GM12878 (cell line): ENCODE measurements around the gene HAO2. TPM values are rescaled to one million over a fixed set of nuclear protein-coding genes. Genes with fewer than 3 reads are reported as not detected.

Experiments used
- ATAC-seq: fragments of 200-7000 bp; cut with Tn5 transposase; 3 replicates; pipeline ENCODE4 v1.9.1; 2020; ENCODE audit warnings: mild to moderate bottlenecking, moderate library complexity
- BruUV-seq: library from RNA; stranded (reverse); fragments of 400-500 nt; replicated peaks from 2 replicates; lab custom pipeline; 2021; lab: Mats Ljungman, UMichigan
- CTCF ChIA-PET: fragments of 300-600 bp; sonication (Branson Sonifier 250); formaldehyde crosslinking; extraction: SDS; loops from one replicate; lab custom pipeline; 2021; ENCODE audit warnings: inconsistent platforms; lab: Yijun Ruan, JAX
- POLR2A ChIA-PET: fragments of 350-600 bp; formaldehyde crosslinking; extraction: SDS; loops from one replicate; lab custom pipeline; 2021; ENCODE audit warnings: inconsistent platforms; lab: Charles Lee
- RAD21 ChIA-PET: fragments of 300-600 bp; sonication (Branson Sonifier 250); formaldehyde crosslinking; loops from one replicate; lab custom pipeline; 2023; ENCODE audit warnings: antibody characterized with exemption; ENCODE audit not compliant: unreplicated experiment; lab: Charles Lee
- SMC1A ChIA-PET: fragments of 300-600 bp; sonication (Branson Sonifier 250); formaldehyde crosslinking; loops from one replicate; lab custom pipeline; 2023; ENCODE audit not compliant: unreplicated experiment, uncharacterized antibody; lab: Charles Lee
- DNase-seq: peaks from one replicate; pipeline ENCODE4 v3.0.0-alpha.2; 2011; ENCODE audit warnings: low read depth, low spot score
- FAIRE-seq: peaks from 3 replicates; lab custom pipeline; 2011; peaks lifted over from hg19 to GRCh38; lab: Jason Lieb, UNC
- H2AFZ ChIP-seq: 2 replicates; pipeline ENCODE4 v1.6.0; 2011; ENCODE audit warnings: low read depth, low read length, control low read depth; ENCODE audit not compliant: control insufficient read depth
- H3K27ac ChIP-seq: 2 replicates; pipeline ENCODE4 v1.5.1; 2011; ENCODE audit warnings: control low read depth; ENCODE audit not compliant: control insufficient read depth, insufficient read depth
- H3K27me3 ChIP-seq, 2 experiments: replicated peaks in 1 of 2; 2 replicates each; pipeline versions ENCODE4 v1.6.0 to v1.6.1; 2011; ENCODE audit warnings: low read length in 1 of 2; ENCODE audit not compliant: control insufficient read depth in 2 of 2, insufficient read depth in 2 of 2
- H3K36me3 ChIP-seq, 2 experiments: 2 replicates each; pipeline ENCODE4 v1.5.1; 2011; ENCODE audit warnings: low read length in 1 of 2; ENCODE audit not compliant: control insufficient read depth in 2 of 2, insufficient read depth in 2 of 2
- H3K4me1 ChIP-seq: 2 replicates; pipeline ENCODE4 v1.6.1; 2011; ENCODE audit warnings: mild to moderate bottlenecking, low read length, moderate library complexity, mixed read lengths; ENCODE audit not compliant: control insufficient read depth, insufficient read depth
- H3K4me2 ChIP-seq: 2 replicates; pipeline ENCODE4 v1.6.0; 2011; ENCODE audit warnings: control low read depth; ENCODE audit not compliant: control insufficient read depth, insufficient read depth
- H3K4me3 ChIP-seq: fragments of 200-600 bp; sonication (generic); 2 replicates; pipeline ENCODE4 v1.5.1; 2016
- H3K79me2 ChIP-seq: 2 replicates; pipeline ENCODE4 v1.6.0; 2011; ENCODE audit warnings: low read length; ENCODE audit not compliant: control insufficient read depth, insufficient read depth
- H3K9ac ChIP-seq: 2 replicates; pipeline ENCODE4 v1.8.0; 2011; ENCODE audit warnings: low read length, control low read depth, mixed read lengths; ENCODE audit not compliant: control insufficient read depth, insufficient read depth
- H3K9me3 ChIP-seq: replicated peaks from 3 replicates; pipeline ENCODE4 v1.5.1; 2011; ENCODE audit warnings: mild to moderate bottlenecking, low read length; ENCODE audit not compliant: control insufficient read depth, insufficient read depth
- H4K20me1 ChIP-seq: 2 replicates; pipeline ENCODE4 v1.6.0; 2011; ENCODE audit not compliant: control insufficient read depth, insufficient read depth
- ETV6 ChIP-seq, 2 experiments: fragments of 450-650 bp in 1 of 2; IDR thresholded peaks in 1 of 2; conservative IDR thresholded peaks in 1 of 2; 2 replicates each; pipeline ENCODE4 v1.6.1; 2014; ENCODE audit warnings: antibody characterized with exemption in 1 of 2, borderline replicate concordance in 1 of 2, low read depth in 1 of 2, mild to moderate bottlenecking in 1 of 2, moderate library complexity in 1 of 2
- HDGF ChIP-seq: fragments of 450-650 bp; IDR thresholded peaks from 2 replicates; pipeline ENCODE4 v1.6.1; 2016; ENCODE audit warnings: antibody characterized with exemption
- IKZF1 ChIP-seq: fragments of 450-650 bp; conservative IDR thresholded peaks from 2 replicates; pipeline ENCODE4 v1.6.1; 2017; ENCODE audit warnings: antibody characterized with exemption, mild to moderate bottlenecking
- MTA3 ChIP-seq: IDR thresholded peaks from 2 replicates; pipeline ENCODE4 v1.6.1; 2012; ENCODE audit warnings: low read length, inconsistent platforms, borderline replicate concordance
- NR2C1 ChIP-seq: fragments of 450-650 bp; IDR thresholded peaks from 2 replicates; pipeline ENCODE4 v1.6.1; 2017; ENCODE audit warnings: antibody characterized with exemption, mild to moderate bottlenecking, moderate library complexity
- PKNOX1 ChIP-seq: fragments of 450-650 bp; IDR thresholded peaks from 2 replicates; pipeline ENCODE4 v1.6.1; 2016; ENCODE audit warnings: mild to moderate bottlenecking
- POLR2AphosphoS2 ChIP-seq: IDR thresholded peaks from 2 replicates; pipeline ENCODE4 v1.6.1; 2011; ENCODE audit warnings: low read depth, mild to moderate bottlenecking, low read length, improper control_type of control experiment, moderate library complexity
- POLR2AphosphoS5 ChIP-seq: IDR thresholded peaks from 2 replicates; pipeline ENCODE4 v1.6.1; 2011; ENCODE audit warnings: mild to moderate bottlenecking, low read length, inconsistent platforms
- RELB ChIP-seq: fragments of 450-650 bp; IDR thresholded peaks from 2 replicates; pipeline ENCODE4 v1.6.1; 2017; ENCODE audit warnings: low read depth, mild to moderate bottlenecking, moderate library complexity
- SP1 ChIP-seq: IDR thresholded peaks from one replicate; pipeline ENCODE4 v1.6.1; 2011; ENCODE audit warnings: low read depth, low read length
- SPI1 ChIP-seq: IDR thresholded peaks from 2 replicates; pipeline ENCODE4 v1.6.1; 2011; ENCODE audit warnings: low read depth, mild to moderate bottlenecking, low read length, moderate library complexity, borderline replicate concordance; ENCODE audit not compliant: insufficient read depth
- STAT3 ChIP-seq: IDR thresholded peaks from 2 replicates; pipeline ENCODE4 v1.6.1; 2011; ENCODE audit warnings: low read depth, low read length, improper control_type of control experiment
- TARDBP ChIP-seq: IDR thresholded peaks from 2 replicates; pipeline ENCODE4 v1.6.1; 2016; ENCODE audit warnings: borderline replicate concordance
- TBL1XR1 ChIP-seq: IDR thresholded peaks from 2 replicates; pipeline ENCODE4 v1.6.1; 2012; ENCODE audit warnings: low read depth, low read length, improper control_type of control experiment
- ZNF592 ChIP-seq: fragments of 450-650 bp; IDR thresholded peaks from 2 replicates; pipeline ENCODE4 v1.6.1; 2017; ENCODE audit warnings: mild to moderate bottlenecking, moderate library complexity
- WGBS: methylation state at CpG from one replicate; pipeline ENCODE4 v1.1.6; 2016; ENCODE audit warnings: low lambda C conversion rate; ENCODE audit not compliant: insufficient replicate concordance, insufficient coverage; ENCODE audit errors: missing lambda C conversion rate; 5-methylcytosine and 5-hydroxymethylcytosine counted together
- in situ Hi-C: fragments of 300-500 bp; cut with MboI; formaldehyde crosslinking; loops from 9 replicates; pipeline ENCODE4 v1.14.3; 2018; ENCODE audit warnings: mixed read lengths
- intact Hi-C: fragments of 100-400 bp; cut with micrococcal nuclease; formaldehyde crosslinking; loops from one replicate; pipeline ENCODE4 v1.14.2; 2022; ENCODE audit not compliant: unreplicated experiment
- polyA plus RNA-seq, 11 experiments: library from polyadenylated mRNA; depleted of rRNA in 4 of 11; unstranded in 6 of 11; stranded (reverse) in 5 of 11; fragments of >200 nt; fragmentation: Nextera tagmentation in 4 of 11; fragmentation: Illumina TruSeq in 1 of 11; extraction: Ambion mirVana in 4 of 11; extraction: Trizol in 1 of 11; gene quantifications; 1 replicate in 1 of 11; 2 replicates in 10 of 11; pipeline versions ENCODE4 v1.2.1 to v1.2.3, GENCODE V29; 2011 to 2016; ENCODE audit warnings: inconsistent platforms in 2 of 11, missing spikeins in 2 of 11, low read depth in 1 of 11
- total RNA-seq, 4 experiments: library from RNA; depleted of rRNA in 3 of 4; stranded (reverse); fragments of >200 nt in 3 of 4; fragmentation: Illumina TruSeq in 1 of 4; extraction: Trizol in 1 of 4; gene quantifications; 2 replicates each; pipeline versions ENCODE4 v1.2.1 to v1.2.3, GENCODE V29; 2013 to 2021
- TF ChIP-seq, protein P1 (sequence below): fragments of 150-350 bp; IDR thresholded peaks from 2 replicates; pipeline ENCODE4 v1.6.1; 2016; ENCODE audit warnings: low read depth, low read length

HAO2 gene
- total and polyA plus RNA-seq, 10 of the 15 experiments (the other 5 are each of a cell fraction or from before 2014, with no cell fraction given) = not detected

- SMC1A ChIA-PET = no interaction called here
- Histone ChIP-seq H3K27me3 (peaks cover 0 to 4% of the 10 kb centered on the region in 2 experiments), H3K27ac (no peak overlapping the region), H3K4me2 (no peak overlapping the region), H3K9ac (no peak overlapping the region), H3K36me3 (no peaks in the 10 kb centered on the region), H2AFZ (no peak overlapping the region), H3K9me3 (no peaks in the 10 kb centered on the region), H3K4me1 (no peaks in the 10 kb centered on the region), H3K79me2 (no peaks in the 10 kb centered on the region), H3K4me3 (no peak overlapping the region), H4K20me1 (no peaks in the 10 kb centered on the region)
- ATAC-seq = no peak
- intact Hi-C loops (no loop called here), in situ Hi-C loops (no loop called here)
- DNase-seq = no peak
- CTCF ChIA-PET = no interaction called here
- WGBS = 0% methylated on average over 3 of the region's 3 CpGs
- TF ChIP-seq SP1 (no peak), IKZF1 (no peak), HDGF (no peak), PKNOX1 (no peak), SPI1 (no peak), ZNF592 (no peak), TBL1XR1 (no peak), POLR2AphosphoS5 (no peak), TARDBP (no peak), ETV6 (conservative IDR thresholded peaks at IDR 0.05 in 1 of 2, IDR thresholded peaks at IDR 0.05 in 1 of 2; ENCODE audit: borderline replicate concordance in 1 of 2, low read depth in 1 of 2) (no peak), POLR2AphosphoS2 (no peak), STAT3 (no peak), RELB (no peak), NR2C1 (no peak), MTA3 (no peak)
- TF ChIP-seq, protein P1, sequence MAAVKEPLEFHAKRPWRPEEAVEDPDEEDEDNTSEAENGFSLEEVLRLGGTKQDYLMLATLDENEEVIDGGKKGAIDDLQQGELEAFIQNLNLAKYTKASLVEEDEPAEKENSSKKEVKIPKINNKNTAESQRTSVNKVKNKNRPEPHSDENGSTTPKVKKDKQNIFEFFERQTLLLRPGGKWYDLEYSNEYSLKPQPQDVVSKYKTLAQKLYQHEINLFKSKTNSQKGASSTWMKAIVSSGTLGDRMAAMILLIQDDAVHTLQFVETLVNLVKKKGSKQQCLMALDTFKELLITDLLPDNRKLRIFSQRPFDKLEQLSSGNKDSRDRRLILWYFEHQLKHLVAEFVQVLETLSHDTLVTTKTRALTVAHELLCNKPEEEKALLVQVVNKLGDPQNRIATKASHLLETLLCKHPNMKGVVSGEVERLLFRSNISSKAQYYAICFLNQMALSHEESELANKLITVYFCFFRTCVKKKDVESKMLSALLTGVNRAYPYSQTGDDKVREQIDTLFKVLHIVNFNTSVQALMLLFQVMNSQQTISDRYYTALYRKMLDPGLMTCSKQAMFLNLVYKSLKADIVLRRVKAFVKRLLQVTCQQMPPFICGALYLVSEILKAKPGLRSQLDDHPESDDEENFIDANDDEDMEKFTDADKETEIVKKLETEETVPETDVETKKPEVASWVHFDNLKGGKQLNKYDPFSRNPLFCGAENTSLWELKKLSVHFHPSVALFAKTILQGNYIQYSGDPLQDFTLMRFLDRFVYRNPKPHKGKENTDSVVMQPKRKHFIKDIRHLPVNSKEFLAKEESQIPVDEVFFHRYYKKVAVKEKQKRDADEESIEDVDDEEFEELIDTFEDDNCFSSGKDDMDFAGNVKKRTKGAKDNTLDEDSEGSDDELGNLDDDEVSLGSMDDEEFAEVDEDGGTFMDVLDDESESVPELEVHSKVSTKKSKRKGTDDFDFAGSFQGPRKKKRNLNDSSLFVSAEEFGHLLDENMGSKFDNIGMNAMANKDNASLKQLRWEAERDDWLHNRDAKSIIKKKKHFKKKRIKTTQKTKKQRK = no peak
- RAD21 ChIA-PET = no interaction called here
- POLR2A ChIA-PET = no interaction called here
- FAIRE-seq = no peak
- no TSS peak for BruUV-seq
Observed at GRCh38 chr1:119435052-119435451, 66.5 kb downstream of the HAO2 start.
